Rectal smooth muscle tissue (tissue), 1 donor: ENCODE measurements around the gene SNCAIP.

ENCODE experiments used
- H3K27ac ChIP-seq: one replicate; pipeline ENCODE4 v1.7.0; 2013; ENCODE audit warnings: low read depth, low read length, inconsistent platforms
- H3K27me3 ChIP-seq: one replicate; pipeline ENCODE4 v1.7.0; 2013; ENCODE audit warnings: low read length; ENCODE audit not compliant: control insufficient read depth, insufficient read depth
- H3K36me3 ChIP-seq: one replicate; pipeline ENCODE4 v1.7.0; 2013; ENCODE audit warnings: low read length; ENCODE audit not compliant: control insufficient read depth, insufficient read depth
- H3K4me1 ChIP-seq: one replicate; pipeline ENCODE4 v1.7.0; 2013; ENCODE audit warnings: low read length; ENCODE audit not compliant: control insufficient read depth, insufficient read depth
- H3K4me3 ChIP-seq: one replicate; pipeline ENCODE4 v1.7.0; 2013; ENCODE audit warnings: low read length
- H3K9ac ChIP-seq: one replicate; pipeline ENCODE4 v1.7.0; 2013; ENCODE audit warnings: low read length

The SNCAIP gene

DNA sequence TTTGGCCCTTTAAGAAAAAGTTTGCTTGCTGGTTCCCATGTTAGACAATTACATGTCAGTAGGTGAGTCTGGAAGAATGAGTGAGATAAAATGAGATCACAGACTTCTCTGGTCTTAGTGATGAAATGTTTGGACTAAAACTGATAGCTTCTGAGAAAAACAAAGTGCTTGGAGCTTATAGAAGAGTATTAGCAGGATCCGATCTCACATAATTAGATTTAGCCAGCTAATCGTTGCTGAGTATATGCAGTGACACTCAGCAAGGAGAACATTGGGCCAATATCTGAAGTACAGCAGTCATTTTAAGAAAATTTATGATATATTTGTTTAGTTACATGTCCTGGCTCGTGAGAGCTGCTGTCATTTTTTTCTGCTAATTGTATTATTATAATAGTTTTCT is 135.8 kb downstream of the SNCAIP start:
- Histone ChIP-seq H3K36me3 (no peaks in the 10 kb centered on the region), H3K9ac (no peak overlapping the region), H3K4me3 (no peak overlapping the region), H3K27me3 (no peaks in the 10 kb centered on the region), H3K4me1 (no peaks in the 10 kb centered on the region), H3K27ac (no peak overlapping the region)

DNA sequence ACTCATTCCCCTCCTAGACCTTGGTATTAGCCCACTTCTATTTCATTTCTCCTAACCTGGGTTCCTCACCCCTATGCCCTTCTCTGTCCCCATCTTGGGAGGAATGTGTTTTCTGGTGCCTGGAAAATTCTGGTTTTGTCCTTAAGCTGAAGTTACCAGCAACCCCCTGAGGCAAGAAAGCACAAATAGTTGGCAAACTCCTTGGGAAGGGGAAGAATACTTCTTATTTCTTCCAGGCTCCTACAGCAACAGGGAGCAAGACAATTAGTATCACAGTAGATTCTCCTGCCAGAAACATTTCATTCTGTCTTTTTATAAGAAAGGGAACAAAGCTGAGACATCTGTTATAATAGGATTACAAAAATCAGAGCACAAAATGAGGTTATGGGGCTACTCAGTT is 142.5 kb downstream of the SNCAIP start:
- H3K9ac ChIP-seq = no peak overlapping the region
- no peaks in the 10 kb centered on the region for H3K4me1 ChIP-seq
- no peak overlapping the region for H3K27ac ChIP-seq
- H3K27me3 ChIP-seq = no peaks in the 10 kb centered on the region
- H3K36me3 ChIP-seq = no peaks in the 10 kb centered on the region
- H3K4me3 ChIP-seq = no peak overlapping the region

DNA sequence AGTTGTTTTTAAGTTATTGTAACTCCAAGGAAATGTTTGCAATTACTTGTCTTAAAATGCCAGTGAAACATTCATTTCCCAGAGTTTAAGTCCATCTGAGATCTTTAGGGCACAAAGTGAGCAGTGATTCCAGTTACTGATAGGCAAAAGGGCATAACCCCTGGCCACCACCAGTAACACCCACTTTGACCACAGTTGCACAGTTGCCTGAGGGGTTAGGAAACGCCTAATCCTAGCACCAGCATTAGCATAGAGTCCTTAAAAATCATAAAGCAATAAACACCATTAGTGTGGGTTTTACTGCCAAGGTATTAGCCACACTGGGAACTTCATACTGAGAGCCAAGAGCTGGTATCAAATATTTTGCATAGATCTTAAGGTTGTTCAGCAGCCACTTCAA is 143.9 kb downstream of the SNCAIP start:
- Histone ChIP-seq H3K27ac (no peak overlapping the region), H3K9ac (no peak overlapping the region), H3K36me3 (no peaks in the 10 kb centered on the region), H3K27me3 (no peaks in the 10 kb centered on the region), H3K4me1 (no peaks in the 10 kb centered on the region), H3K4me3 (no peak overlapping the region)

DNA sequence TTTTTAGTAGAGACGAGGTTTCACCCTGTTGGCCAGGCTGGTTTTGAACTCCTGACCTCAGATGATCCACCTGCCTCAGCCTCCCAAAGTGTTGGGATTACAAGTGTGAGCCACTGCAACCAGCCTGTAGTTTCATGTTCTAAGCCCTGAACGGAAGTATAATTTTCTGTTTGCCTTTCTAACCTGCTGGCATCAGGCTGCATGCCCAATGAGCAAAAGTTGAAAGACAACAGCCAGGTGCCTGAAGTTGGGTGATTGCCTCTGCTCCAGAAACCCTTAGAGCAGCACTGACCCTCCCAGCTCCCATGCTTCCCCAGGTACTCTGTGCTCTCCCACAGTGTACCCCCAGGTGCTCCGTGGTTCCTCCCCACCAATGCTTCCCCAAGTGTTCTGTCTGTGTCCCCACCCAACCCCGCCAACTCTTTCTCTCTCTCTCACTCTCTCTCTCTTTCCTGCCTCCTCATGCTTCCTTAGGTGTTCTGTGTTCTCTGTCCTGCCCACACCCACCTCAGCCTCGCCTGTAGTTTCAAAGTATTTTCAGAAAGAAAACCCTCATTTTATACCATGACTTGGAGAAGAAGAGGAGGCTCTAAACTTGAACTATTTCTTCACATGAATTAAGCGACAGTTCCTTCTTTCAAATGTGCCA is 145.3 kb downstream of the SNCAIP start:
- Histone ChIP-seq H3K27ac (no peak overlapping the region), H3K9ac (no peak overlapping the region), H3K36me3 (no peaks in the 10 kb centered on the region), H3K27me3 (no peaks in the 10 kb centered on the region), H3K4me3 (no peak overlapping the region), H3K4me1 (no peaks in the 10 kb centered on the region)

GRCh38 chr5:122458278-122458872 is 146.3 kb downstream of the SNCAIP start:
- no peaks in the 10 kb centered on the region for H3K27me3 ChIP-seq
- H3K4me3 ChIP-seq = no peak overlapping the region
- H3K4me1 ChIP-seq = no peaks in the 10 kb centered on the region
- H3K9ac ChIP-seq = no peak overlapping the region
- H3K36me3 ChIP-seq = no peaks in the 10 kb centered on the region
- H3K27ac ChIP-seq = no peak overlapping the region

DNA sequence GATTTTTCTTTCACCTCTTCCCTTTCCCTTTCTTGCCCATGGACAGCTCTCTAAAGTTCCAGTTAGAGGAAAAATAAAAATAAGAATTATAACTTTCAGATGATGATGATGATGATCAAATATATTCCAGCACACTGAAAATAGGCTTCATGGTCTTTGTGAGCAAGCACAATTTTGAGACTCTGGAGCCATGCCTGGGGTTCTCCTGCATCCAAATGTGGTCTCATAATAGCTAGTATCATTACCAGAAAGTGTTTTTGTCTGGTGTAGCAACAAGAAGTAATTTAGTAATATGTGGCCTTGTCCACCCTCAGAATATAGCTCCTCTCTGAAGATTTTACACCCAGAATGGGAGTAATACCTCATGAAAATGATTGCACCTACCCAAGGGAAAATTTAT is 150.4 kb downstream of the SNCAIP start:
- H3K36me3 ChIP-seq = no peaks in the 10 kb centered on the region
- H3K27me3 ChIP-seq = no peaks in the 10 kb centered on the region
- H3K27ac ChIP-seq = no peak overlapping the region
- no peak overlapping the region for H3K9ac ChIP-seq
- no peak overlapping the region for H3K4me3 ChIP-seq
- H3K4me1 ChIP-seq = no peaks in the 10 kb centered on the region

GRCh38 chr5:122463221-122463620 is 151.2 kb downstream of the SNCAIP start:
- H3K4me1 ChIP-seq = no peaks in the 10 kb centered on the region
- H3K9ac ChIP-seq = no peak overlapping the region
- no peak overlapping the region for H3K27ac ChIP-seq
- no peaks in the 10 kb centered on the region for H3K27me3 ChIP-seq
- H3K36me3 ChIP-seq = no peaks in the 10 kb centered on the region
- H3K4me3 ChIP-seq = no peak overlapping the region

- H3K27me3 ChIP-seq = no peaks in the 10 kb centered on the region
- H3K36me3 ChIP-seq = no peaks in the 10 kb centered on the region
- H3K4me1 ChIP-seq = no peaks in the 10 kb centered on the region
- no peak overlapping the region for H3K4me3 ChIP-seq
- no peak overlapping the region for H3K9ac ChIP-seq
- no peak overlapping the region for H3K27ac ChIP-seq
These were observed 152.2 kb downstream of the SNCAIP start for GRCh38 chr5:122464191-122464590.

- H3K9ac ChIP-seq = no peak overlapping the region
- no peaks in the 10 kb centered on the region for H3K4me1 ChIP-seq
- no peaks in the 10 kb centered on the region for H3K36me3 ChIP-seq
- H3K27me3 ChIP-seq = no peaks in the 10 kb centered on the region
- H3K4me3 ChIP-seq = no peak overlapping the region
- H3K27ac ChIP-seq = no peak overlapping the region
These were observed 153.1 kb downstream of the SNCAIP start for GRCh38 chr5:122465031-122465577.

- Histone ChIP-seq H3K27me3 (no peaks in the 10 kb centered on the region), H3K4me1 (no peaks in the 10 kb centered on the region), H3K4me3 (no peak overlapping the region)
These were observed 154.0 kb downstream of the SNCAIP start for GRCh38 chr5:122465994-122466393.

GRCh38 chr5:122468351-122469116 is 156.5 kb downstream of the SNCAIP start:
- no peaks in the 10 kb centered on the region for H3K4me1 ChIP-seq
- H3K4me3 ChIP-seq = no peak overlapping the region
- H3K27ac ChIP-seq = no peak overlapping the region

More at GRCh38 chr5:122465994-122466393, 154.0 kb downstream of the SNCAIP start:
- H3K36me3 ChIP-seq = no peaks in the 10 kb centered on the region
- H3K9ac ChIP-seq = no peak overlapping the region
- no peak overlapping the region for H3K27ac ChIP-seq

GRCh38 chr5:122469384-122469919 is 157.4 kb downstream of the SNCAIP start:
- no peak overlapping the region for H3K27ac ChIP-seq
- H3K4me1 ChIP-seq = no peaks in the 10 kb centered on the region
- no peak overlapping the region for H3K4me3 ChIP-seq
- no peaks in the 10 kb centered on the region for H3K36me3 ChIP-seq
- H3K27me3 ChIP-seq = no peaks in the 10 kb centered on the region
- H3K9ac ChIP-seq = no peak overlapping the region

More at GRCh38 chr5:122468351-122469116, 156.5 kb downstream of the SNCAIP start:
- Histone ChIP-seq H3K27me3 (no peaks in the 10 kb centered on the region), H3K9ac (no peak overlapping the region), H3K36me3 (no peaks in the 10 kb centered on the region)
